NCI-H146 (cell line): ENCODE measurements around the gene RAB11FIP2.
A peak's percentile ranks its signal among the peaks of the same experiment; 100 is the strongest.

Source experiments
- DNase-seq: peaks from one replicate; lab custom pipeline; 2025; lab: John Stamatoyannopoulos, UW

The RAB11FIP2 gene

DNA sequence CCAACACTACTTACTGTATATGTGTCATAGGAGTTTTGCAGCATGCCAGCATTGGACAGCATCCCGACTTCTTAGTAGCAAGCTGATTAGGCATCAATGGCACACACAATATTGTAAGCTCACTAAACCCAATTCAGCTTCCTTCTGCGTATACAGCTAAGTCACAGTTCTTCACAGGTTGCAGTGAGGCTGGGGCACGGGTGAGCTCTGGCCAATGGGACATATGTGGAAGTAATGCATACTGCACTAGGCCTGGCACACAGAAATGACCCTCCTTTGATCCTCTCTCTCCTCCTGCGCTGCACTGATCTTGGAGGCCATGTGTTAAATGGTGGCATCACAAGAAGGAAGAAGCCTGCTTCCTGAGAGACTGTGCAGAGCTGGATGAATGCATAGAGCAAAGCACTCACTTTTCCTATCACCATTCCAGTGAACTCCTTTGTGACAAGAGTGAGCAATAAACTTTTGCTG is 11.9 kb downstream of the RAB11FIP2 start:
- DNase-seq: no peak

DNA sequence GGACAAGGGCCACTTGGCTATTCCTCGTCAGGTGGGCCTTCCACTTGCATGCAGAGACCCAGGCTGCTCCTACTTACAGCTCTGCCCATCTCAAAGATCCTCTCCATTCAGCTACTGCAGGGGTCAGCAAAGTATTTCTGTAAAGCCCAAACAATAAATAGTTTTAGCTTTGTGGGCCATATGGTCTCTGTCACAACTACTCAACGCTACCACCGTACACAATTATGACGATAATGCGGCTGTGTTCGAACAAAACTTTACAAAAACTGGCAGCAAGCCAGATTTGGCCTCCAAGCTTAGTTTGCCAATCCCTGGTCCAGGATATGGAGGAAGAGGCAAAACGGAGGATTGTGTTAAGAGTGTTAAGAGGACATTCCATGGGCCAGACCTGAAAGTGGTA is 12.8 kb downstream of the RAB11FIP2 start:
- no peak for DNase-seq

DNA sequence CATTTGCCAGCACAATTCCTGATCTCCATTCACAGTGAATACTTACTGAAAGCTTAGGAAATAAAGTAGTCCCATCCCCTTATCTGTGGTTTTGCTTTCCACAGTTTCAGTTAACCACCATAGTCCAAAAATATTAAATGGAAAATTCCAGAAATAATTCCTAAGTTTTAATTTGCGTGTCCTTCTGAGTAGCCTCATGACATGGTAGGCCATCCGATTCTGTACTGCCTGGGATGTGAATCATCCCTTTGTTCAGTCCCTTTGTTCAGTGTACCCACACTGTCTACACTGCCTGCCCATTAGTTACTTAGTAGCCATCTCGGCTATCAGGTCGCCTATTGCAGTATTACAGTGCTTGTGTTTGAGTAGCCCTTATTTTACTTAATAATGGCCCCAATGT is 14.2 kb downstream of the RAB11FIP2 start:
- no peak for DNase-seq

DNA sequence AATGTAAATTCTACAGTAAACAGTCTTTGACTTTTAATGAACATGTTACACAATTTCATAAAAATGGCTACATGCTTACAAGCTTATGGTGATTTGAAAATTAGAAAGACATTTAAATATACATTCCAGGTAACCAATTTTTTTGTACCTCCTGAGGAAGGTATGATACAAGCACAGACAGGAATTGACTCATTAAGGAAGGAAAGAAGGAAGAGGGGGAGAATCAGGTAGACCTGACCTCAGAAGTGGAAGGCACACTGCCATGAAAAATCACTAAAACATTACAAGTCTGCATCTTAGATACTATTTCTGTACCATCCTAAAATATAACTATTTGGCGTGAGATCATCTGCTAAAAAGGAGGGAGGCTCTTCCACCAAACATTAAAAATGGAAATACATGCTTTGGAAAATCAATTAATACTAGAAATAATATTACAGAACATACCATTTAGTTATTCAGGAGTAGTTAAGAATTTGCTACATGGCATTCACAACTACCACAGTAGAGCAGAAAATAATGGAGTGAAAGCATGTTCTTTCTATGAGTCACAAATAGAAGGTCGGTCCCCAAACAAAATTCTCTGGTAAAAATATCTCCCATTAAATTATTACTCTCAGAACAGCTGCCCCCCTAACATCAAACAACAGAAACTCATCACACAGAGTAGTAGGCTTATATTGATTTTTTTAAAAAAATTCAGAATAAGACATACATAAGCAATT is 15.2 kb downstream of the RAB11FIP2 start:
- no peak for DNase-seq

DNA sequence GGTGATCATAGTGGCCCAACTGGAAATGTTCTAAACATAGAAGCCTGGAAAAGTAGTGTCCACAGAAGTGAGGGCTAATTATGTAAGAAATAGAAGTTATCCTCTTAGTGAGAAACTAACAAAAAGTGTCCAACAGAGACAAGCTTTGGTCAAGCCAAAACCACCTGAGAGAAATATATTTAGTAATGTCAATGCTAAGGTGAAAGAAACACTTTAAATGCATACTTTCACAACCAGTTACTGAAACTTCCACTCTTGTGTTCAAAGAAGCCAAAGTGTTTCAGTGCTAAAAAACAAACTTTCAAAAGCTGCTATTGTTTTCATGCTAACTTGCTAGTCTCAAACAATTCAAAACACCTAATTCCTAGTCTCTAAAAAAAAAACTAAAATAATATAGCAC is 18.1 kb downstream of the RAB11FIP2 start:
- no peak for DNase-seq

DNA sequence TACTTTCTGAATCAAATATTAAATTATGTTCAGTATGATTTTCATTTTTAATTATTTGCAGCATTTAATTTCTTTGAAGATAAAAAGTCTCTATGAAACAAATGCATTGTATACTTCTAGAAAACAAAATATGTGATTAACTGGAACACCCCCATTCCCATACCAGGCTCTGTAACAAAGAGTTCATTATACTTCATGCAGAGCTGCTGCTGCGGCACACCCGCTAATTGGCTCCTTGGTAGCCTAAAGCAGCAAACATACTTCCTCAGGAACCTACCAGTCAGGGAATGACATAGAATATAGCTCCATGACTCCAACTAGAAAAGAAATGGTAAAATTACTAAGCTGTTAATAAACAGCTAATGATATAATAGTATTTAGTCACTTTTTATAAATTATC is 19.3 kb downstream of the RAB11FIP2 start:
- no peak for DNase-seq

DNA sequence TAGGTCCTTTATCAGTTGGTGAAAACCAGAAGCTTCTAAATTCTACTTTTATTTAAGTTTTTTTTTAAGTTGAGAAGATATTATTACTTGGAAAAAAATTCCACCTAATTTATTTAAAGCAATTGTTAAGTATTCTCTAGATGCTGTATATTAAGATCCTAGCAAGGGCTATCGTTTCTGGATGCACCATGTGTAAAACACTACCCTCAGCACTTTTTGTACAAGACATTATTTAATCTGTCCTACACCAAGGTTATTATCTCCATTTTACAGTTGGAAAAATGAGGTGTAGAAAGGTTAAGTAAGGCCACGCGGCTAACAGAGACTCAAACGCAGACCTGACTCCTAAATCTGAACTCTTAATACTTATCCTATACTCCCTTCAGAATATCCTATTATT is 19.8 kb downstream of the RAB11FIP2 start:
- no peak for DNase-seq

DNA sequence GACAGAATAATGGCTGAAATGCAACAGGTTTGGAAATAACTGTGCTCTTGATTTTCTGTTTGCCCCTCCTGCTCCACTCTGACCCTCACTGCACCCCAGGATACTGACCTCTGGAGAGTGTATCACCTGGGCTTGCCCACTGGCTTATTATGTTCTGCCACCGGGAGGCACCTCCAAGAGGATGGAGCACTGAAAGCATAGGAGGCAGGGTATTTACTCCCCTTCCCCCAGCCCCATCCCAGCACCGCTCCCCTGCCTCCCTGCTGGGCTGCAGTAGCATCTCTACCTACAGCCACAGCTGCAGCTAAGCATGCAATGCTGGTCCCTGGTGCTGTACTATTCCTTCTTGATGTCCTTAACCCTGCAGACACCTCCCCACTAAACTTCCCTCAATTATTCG is 26.4 kb downstream of the RAB11FIP2 start:
- DNase-seq: peak; percentile 66

DNA sequence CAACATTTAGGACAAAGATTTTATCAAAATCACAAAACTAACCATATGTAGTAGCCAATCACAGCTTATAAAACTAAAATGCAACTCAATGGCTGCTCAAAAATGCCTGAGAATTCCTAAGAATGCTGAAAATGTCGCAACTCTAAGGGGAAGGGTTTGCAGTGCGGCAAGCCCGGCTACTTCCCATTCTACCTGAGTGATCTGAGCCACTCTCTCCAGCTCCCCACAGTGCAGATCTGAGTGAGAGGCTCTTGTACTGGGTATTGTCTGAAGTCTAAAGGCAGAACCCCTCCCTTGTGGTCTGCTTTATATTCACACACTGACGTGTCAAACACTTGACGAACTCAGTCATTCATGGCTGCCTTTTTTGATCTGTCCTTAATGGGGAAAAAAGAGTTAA is 28.9 kb downstream of the RAB11FIP2 start:
- no peak for DNase-seq

DNA sequence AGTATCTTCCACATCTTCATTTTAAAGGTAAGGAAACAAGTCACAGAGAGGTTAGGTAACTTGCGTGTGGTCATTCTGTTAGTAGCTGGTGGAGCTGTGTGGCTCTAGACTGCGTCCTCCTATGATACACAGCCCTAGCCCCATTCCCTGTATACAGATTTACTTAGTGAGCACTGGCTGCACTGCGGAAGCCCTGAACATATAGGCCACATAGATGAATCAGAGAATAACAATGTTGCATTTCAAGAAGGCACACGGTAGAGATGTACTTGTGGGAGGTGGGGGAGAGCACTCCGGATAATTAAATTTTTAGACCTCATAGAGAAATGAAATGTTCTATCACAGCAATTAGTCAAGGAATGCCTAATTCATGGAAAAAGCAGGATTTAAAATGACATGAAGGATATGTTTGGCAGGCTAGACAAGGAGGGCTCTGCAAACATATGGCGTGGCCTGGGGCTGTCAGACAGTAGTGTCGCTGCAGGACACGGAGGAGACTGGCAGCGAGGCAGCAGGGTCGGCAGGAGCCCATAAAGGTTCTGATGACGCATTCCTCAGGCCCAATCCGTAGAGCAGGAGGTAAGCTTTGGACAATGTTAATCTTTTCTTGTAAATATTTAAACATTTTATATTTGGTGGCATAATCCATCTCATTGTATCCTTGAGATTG is 29.5 kb downstream of the RAB11FIP2 start:
- DNase-seq: no peak

DNA sequence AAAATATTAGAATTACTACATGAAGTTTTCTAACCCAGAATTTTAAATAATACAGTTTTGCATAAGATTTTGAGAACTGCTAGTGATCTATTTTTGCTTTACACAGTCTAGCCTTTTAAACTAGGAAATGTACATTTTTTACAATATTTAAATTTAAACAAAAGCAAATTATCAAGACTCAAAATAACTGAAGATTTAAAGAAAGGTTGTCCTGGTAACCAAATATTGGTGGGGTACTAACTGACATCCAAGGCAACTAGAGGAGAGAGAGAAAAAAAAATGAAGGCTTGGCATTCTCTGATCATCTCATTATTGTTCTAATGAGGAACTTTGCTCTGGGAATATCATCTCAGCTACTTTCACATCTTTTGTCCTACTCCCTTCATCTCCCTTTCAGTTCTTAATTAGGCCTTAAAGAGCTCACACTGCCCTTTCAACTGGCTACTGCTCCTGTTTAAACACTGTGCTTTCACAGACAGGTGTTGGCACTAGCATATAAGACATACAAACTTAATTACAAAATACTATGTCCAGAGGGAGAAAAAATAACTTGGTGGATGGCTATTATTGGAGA is 33.7 kb downstream of the RAB11FIP2 start:
- DNase-seq: peak; percentile 75

DNA sequence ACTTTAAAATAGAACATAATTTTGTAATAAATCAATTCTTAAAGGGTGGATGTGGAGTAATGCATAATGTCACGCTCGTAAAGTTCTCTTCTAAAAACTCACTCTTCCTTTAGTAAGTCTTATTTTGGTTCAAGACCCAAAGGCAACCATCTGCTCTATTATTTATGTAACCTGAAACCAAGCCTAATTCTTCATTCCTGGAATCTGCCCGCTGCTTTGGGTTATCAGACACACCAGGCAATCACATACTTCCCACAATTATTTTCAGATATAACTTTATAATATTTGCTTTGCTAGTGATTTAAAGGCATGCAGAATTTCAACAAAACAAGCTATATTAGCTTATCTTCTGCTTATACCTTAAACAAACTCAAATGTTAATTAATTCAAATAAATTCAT is 39.0 kb downstream of the RAB11FIP2 start:
- no peak for DNase-seq

DNA sequence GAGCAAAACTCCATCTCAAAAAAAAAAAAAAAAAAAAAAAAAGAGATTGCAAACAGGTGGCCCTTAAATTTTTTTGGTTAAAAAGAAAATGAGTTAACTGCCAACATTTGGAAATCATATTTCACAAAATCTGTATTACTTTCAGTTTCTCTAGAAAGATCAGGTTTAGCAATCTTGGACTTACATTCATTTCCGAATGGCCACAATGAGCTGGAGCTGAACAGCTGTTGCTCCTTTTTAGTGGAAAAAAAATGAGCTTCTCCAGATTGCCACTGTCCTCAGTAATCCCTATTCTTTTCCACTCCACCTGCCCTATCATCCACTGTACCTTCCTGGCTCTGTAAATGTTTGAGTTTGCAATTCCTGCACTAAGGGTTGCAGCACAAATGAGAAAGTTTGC is 43.6 kb downstream of the RAB11FIP2 start:
- no peak for DNase-seq

DNA sequence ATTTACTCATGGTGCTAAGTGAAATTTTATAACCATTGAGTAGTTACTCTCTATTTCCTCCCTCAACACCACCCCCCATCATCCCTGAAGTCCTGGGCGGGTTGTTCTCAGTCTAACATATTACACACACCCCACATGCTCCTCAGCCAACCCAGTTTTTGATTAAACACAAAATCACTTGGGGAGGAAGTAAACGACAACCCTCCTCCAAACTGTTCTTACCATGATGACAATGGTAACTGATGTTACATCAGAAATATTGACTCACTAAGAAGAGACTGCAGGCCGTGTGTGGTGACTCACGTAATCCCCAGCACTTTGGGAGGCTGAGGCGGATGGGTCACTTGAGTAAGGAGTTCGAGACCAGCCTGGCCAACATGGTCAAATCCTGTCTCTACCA is 44.2 kb downstream of the RAB11FIP2 start:
- DNase-seq: no peak

DNA sequence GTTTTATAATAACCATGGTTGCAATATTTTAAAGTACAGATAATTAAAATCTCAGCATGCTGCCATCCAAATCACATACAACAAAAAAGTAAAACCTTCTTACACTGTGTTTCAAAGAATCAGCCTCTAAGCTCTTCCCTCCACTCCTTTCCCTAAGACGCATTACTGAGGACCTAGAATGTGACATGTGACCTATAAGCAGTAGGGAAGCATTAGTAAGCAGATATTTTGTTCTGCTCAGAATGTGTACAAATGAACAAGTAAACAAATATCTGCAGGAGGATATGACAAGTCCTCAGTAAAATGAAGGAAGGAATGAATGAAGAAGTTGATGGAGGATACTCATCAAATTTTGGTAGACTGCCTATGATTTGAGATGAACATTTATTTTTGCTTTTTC is 49.1 kb downstream of the RAB11FIP2 start:
- no peak for DNase-seq

DNA sequence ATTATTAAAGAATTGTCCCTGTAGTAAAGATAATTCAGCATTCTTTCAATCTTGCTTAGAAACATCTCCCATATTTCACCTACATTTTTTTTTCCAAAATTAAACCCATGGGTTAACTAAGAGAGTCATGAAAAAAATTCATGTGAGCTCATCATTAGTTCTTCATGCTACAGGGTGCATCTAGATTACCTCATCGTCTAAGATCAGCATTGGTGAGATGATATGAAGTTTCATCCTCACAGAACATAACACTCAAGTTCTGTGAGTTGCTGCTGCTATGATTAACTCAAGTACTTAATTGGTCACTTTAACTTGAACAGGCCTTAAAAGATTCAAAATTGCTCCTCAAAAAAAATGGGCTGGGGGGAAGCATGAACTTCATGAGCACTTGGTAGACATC is 50.0 kb downstream of the RAB11FIP2 start:
- no peak for DNase-seq

DNA sequence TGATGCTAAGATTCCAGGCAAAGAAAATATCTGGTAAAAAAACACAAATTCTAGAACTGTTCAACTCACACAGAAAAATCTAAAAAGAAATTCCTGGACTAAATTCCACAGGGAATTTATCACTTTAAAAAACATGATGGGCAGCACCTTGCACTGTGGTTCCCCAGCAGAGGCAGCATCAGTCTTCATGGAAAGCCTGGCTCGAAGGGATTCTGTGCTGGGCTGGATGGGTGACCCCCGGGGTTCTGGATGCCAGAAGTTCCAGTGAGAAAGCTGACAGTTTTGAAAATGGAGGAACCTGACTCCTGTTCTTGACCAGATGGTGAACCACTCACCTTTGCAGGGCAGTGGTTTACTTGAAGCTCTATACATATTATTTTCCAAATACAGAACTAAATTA is 52.0 kb downstream of the RAB11FIP2 start:
- no peak for DNase-seq

DNA sequence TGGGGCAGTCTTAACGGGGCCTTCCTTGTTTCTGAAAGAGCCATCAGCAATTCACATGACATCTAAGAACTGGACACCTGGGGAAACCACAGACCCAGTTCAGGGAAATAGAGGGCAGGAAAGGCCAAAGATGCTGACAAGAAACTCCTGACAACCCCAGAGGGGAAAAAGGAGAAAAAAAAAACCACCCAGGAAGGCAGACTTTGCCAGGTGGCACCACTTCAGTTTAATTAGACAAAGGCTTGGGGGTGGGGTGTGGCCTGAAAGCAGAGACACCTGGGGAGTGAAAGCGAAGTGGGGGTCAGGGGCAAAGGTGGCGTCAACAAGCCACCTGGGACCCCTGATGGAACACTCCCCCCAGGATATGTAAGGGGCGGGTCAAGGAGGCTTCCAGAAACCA is 53.6 kb downstream of the RAB11FIP2 start:
- no peak for DNase-seq

DNA sequence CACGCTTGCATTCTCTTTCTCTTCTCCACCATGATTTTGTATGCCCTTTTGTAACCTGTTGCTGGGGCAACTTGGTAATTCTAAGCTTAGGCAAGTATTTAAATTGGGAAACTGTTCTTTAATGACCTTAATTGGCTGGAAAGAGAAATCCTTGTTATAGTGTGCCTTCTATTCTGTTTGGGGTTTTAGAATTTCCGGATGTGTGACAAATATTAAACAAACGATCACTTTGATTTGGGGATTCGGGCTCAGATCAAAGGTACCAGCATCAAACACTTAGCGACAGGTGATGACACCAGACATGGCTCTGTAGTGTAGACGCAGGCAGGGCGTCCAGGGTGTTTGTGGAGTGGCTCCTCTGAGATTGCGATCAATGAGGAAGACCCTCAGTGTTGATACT is 55.0 kb downstream of the RAB11FIP2 start:
- no peak for DNase-seq

DNA sequence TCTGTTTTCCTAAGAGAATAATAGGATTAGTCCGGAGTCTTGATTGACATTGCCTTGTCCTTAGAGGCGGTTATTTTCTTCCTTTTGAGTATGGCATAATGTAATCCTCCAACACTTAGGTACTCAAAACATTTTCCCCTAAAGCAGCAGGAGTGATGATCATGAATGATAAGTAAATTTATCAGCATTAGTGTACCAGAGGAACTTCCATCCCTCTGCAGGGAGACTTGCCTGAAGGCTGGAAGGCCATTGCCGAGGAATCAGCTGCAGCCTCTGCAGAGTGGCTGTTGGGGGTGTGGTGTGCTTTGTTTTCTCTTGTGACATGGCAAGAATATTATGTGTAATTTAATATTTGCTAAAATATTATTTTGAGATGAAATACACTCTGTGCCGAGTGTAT is 56.8 kb downstream of the RAB11FIP2 start:
- no peak for DNase-seq

DNA sequence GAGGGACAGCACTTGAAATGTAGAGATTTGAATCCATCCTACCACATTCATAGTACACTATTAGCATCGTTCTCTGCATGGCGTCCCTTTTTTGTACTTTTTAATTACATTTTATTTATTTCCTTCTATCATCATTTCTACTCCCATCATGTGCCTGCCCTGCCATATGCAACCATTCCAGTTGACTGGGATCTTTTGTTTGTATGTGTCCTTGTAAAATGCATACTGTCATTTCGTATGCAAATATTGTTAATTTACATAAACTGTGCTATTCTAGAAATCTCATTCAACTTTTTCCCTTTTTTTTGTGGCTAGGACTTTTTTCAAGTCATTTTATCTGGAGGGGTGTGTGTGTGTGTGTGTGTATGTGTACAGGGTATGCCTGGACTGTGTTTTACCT is 57.9 kb downstream of the RAB11FIP2 start:
- no peak for DNase-seq

DNA sequence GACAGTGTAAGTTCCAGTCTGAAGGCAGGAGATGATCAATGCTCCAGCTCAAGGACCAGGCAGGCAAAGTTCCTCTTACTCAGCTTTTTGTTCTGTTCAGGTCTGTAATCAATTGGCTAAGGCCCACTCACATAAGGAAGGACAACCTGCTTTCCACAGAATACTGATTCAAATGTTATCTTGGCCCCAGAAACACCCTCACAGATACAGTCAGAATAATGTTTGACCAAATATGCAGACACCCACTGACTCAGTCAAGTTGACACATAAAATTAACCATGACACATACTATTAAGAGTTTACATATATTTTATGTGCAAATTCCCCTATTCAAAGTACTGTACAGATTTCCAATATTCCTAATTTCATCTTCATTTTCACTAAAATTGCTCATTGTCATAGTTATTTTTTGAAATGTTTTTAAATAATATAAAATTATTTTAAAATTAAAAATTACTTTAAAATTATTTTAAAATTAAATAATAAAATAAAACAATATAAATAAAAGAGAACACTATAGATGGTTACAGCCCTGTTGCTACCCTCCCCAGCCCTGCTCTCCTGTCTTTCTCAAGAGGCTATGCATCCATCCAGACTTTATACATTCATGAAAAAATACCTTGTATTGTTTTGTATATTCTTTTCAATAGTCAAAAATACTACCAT is 59.4 kb downstream of the RAB11FIP2 start:
- DNase-seq: no peak

DNA sequence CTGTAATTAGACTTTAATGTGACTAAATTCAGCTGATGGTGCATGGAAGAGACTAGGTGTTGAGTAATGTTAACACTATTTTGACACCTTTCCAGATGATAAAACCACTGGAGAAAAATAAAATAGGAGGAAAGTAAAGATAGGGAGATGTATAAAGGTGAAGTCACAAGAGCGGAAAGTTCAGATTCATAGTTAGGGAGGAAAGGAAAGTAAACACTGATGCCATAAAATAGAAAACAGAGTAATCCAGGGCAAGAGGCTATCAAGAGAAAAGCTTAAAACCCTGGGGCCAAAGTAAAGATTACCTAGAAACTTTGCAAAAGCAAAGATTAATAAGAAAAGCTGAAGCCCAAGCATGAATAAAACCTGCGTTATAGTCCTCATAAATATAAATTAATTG is 62.8 kb downstream of the RAB11FIP2 start:
- DNase-seq: no peak
